Astrocyte (in vitro differentiated cells and primary cell): ENCODE results near the gene CTNNA3. TPM values are rescaled to one million over a fixed set of nuclear protein-coding genes. Genes with fewer than 3 reads are reported as not detected.

ENCODE experiments used
- DNase-seq: peaks from one replicate; pipeline ENCODE4 v3.0.0-alpha.2; 2010; ENCODE audit warnings: low read depth
- FAIRE-seq: peaks from 2 replicates; lab custom pipeline; 2011; peaks lifted over from hg19 to GRCh38; lab: Jason Lieb, UNC
- H2AFZ ChIP-seq: 2 replicates; pipeline ENCODE4 v1.6.0; 2012; ENCODE audit warnings: low read depth, low read length, inconsistent platforms
- H3K27ac ChIP-seq: 2 replicates; pipeline ENCODE4 v1.5.1; 2011; ENCODE audit warnings: low read depth, low read length, inconsistent platforms
- H3K27me3 ChIP-seq: 2 replicates; pipeline ENCODE4 v1.6.0; 2011; ENCODE audit warnings: low read length, inconsistent platforms; ENCODE audit not compliant: insufficient read depth
- H3K36me3 ChIP-seq: 2 replicates; pipeline ENCODE4 v1.5.1; 2011; ENCODE audit warnings: low read length, inconsistent platforms; ENCODE audit not compliant: insufficient read depth
- H3K4me1 ChIP-seq: 2 replicates; pipeline ENCODE4 v1.5.1; 2011; ENCODE audit warnings: low read length, inconsistent platforms; ENCODE audit not compliant: insufficient read depth
- H3K4me2 ChIP-seq: 2 replicates; pipeline ENCODE4 v1.6.0; 2012; ENCODE audit warnings: low read length, inconsistent platforms
- H3K4me3 ChIP-seq: 2 replicates; pipeline ENCODE4 v1.5.1; 2011; ENCODE audit warnings: low read depth, mild to moderate bottlenecking, low read length, inconsistent platforms; ENCODE audit not compliant: insufficient read depth
- H3K79me2 ChIP-seq: 2 replicates; pipeline ENCODE4 v1.6.0; 2012; ENCODE audit warnings: mild to moderate bottlenecking, low read length, inconsistent platforms; ENCODE audit not compliant: insufficient read depth
- H3K9ac ChIP-seq: 2 replicates; pipeline ENCODE4 v1.6.0; 2012; ENCODE audit warnings: mild to moderate bottlenecking, low read length, inconsistent platforms
- H3K9me3 ChIP-seq: 2 replicates; pipeline ENCODE4 v1.5.1; 2012; ENCODE audit warnings: low read depth, mild to moderate bottlenecking, low read length, inconsistent platforms; ENCODE audit not compliant: insufficient read depth
- H4K20me1 ChIP-seq: 2 replicates; pipeline ENCODE4 v1.6.0; 2012; ENCODE audit warnings: low read length, inconsistent platforms; ENCODE audit not compliant: insufficient read depth
- H3K27ac Mint-ChIP-seq: one replicate; pipeline ENCODE4 v1.8.0; 2021; ENCODE audit warnings: mild to moderate bottlenecking, mixed read lengths; ENCODE audit not compliant: unreplicated experiment
- H3K27me3 Mint-ChIP-seq: one replicate; pipeline ENCODE4 v1.8.0; 2021; ENCODE audit warnings: low read depth, mixed read lengths; ENCODE audit not compliant: unreplicated experiment
- H3K36me3 Mint-ChIP-seq: one replicate; pipeline ENCODE4 v1.8.0; 2021; ENCODE audit warnings: low read depth, mixed read lengths; ENCODE audit not compliant: unreplicated experiment
- H3K4me1 Mint-ChIP-seq: one replicate; pipeline ENCODE4 v1.8.0; 2021; ENCODE audit warnings: low read depth, mixed read lengths; ENCODE audit not compliant: unreplicated experiment
- H3K4me3 Mint-ChIP-seq: one replicate; pipeline ENCODE4 v1.8.0; 2021; ENCODE audit warnings: mild to moderate bottlenecking, moderate library complexity, mixed read lengths; ENCODE audit not compliant: unreplicated experiment
- H3K9me3 Mint-ChIP-seq: one replicate; pipeline ENCODE4 v1.8.0; 2021; ENCODE audit warnings: mild to moderate bottlenecking, mixed read lengths; ENCODE audit not compliant: unreplicated experiment
- EZH2 ChIP-seq: IDR thresholded peaks from 2 replicates; pipeline ENCODE4 v1.6.1; 2012; ENCODE audit warnings: mild to moderate bottlenecking, low read length, inconsistent platforms; ENCODE audit not compliant: insufficient read depth
- total RNA-seq: library from RNA; stranded (reverse); gene quantifications from 2 replicates; pipeline ENCODE4 v1.2.1, GENCODE V29; 2021
- TF ChIP-seq, protein P1 (sequence below): IDR thresholded peaks from 2 replicates; pipeline ENCODE4 v1.5.1; 2011; ENCODE audit warnings: low read depth, mild to moderate bottlenecking, inconsistent platforms, low read length, moderate library complexity; ENCODE audit not compliant: insufficient read depth

CTNNA3 gene
- total RNA-seq, 1 donor from 2014 or later: 0.73 TPM

DNA sequence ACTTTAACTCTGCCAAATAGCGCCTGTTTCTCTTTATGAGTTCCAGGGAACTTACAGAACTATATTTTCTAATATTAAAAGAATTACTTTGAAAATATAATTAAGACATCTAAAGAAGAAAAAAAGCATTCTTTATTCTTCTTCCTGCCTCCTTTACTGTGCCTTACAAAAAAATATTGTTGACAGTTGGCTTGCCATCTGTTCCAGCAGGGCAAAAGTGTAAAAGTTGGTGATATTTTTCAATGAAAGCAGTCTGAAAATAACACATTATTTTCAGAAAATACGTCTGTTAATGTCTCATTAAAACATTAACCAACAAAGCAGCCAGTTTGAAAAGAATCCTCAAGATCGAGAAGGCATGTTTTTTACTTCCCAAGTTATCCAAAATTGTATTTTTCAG is 1802.3 kb downstream of the CTNNA3 start:
- FAIRE-seq (no peak), DNase-seq (no peak)
- Histone ChIP-seq H3K9ac (no peak overlapping the region), H2AFZ (no peak overlapping the region), H3K27me3 (no peaks in the 10 kb centered on the region), H4K20me1 (no peaks in the 10 kb centered on the region), H3K4me3 (no peak overlapping the region), H3K9me3 (no peaks in the 10 kb centered on the region), H3K27ac (no peak overlapping the region), H3K4me1 (no peaks in the 10 kb centered on the region), H3K79me2 (no peaks in the 10 kb centered on the region), H3K4me2 (no peak overlapping the region), H3K36me3 (no peaks in the 10 kb centered on the region)
- H3K27me3 Mint-ChIP-seq: no peaks in the 10 kb centered on the region
- H3K4me3 Mint-ChIP-seq: no peak overlapping the region
- no peaks in the 10 kb centered on the region for H3K9me3 Mint-ChIP-seq
- no peak for TF ChIP-seq EZH2
- TF ChIP-seq, protein P1, sequence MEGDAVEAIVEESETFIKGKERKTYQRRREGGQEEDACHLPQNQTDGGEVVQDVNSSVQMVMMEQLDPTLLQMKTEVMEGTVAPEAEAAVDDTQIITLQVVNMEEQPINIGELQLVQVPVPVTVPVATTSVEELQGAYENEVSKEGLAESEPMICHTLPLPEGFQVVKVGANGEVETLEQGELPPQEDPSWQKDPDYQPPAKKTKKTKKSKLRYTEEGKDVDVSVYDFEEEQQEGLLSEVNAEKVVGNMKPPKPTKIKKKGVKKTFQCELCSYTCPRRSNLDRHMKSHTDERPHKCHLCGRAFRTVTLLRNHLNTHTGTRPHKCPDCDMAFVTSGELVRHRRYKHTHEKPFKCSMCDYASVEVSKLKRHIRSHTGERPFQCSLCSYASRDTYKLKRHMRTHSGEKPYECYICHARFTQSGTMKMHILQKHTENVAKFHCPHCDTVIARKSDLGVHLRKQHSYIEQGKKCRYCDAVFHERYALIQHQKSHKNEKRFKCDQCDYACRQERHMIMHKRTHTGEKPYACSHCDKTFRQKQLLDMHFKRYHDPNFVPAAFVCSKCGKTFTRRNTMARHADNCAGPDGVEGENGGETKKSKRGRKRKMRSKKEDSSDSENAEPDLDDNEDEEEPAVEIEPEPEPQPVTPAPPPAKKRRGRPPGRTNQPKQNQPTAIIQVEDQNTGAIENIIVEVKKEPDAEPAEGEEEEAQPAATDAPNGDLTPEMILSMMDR: no peak
- H3K27ac Mint-ChIP-seq: no peak overlapping the region
- H3K4me1 Mint-ChIP-seq: no peaks in the 10 kb centered on the region
- no peaks in the 10 kb centered on the region for H3K36me3 Mint-ChIP-seq

- no peak overlapping the region for H3K9ac ChIP-seq
- no peaks in the 10 kb centered on the region for H3K27me3 ChIP-seq
- no peak overlapping the region for H3K4me3 ChIP-seq
- no peaks in the 10 kb centered on the region for H3K36me3 Mint-ChIP-seq
- H2AFZ ChIP-seq: no peak overlapping the region
- FAIRE-seq (no peak), DNase-seq (no peak)
- H4K20me1 ChIP-seq: no peaks in the 10 kb centered on the region
- TF ChIP-seq EZH2: no peak
- TF ChIP-seq, protein P1: no peak
- no peak overlapping the region for H3K4me2 ChIP-seq
- H3K9me3 ChIP-seq: no peaks in the 10 kb centered on the region
- H3K4me1 ChIP-seq: no peaks in the 10 kb centered on the region
- no peak overlapping the region for H3K27ac ChIP-seq
- H3K9me3 Mint-ChIP-seq: no peaks in the 10 kb centered on the region
- no peaks in the 10 kb centered on the region for H3K27me3 Mint-ChIP-seq
- H3K4me3 Mint-ChIP-seq: no peak overlapping the region
- H3K79me2 ChIP-seq: no peaks in the 10 kb centered on the region
- no peak overlapping the region for H3K27ac Mint-ChIP-seq
- H3K4me1 Mint-ChIP-seq: no peaks in the 10 kb centered on the region
- no peaks in the 10 kb centered on the region for H3K36me3 ChIP-seq
These were observed 1803.7 kb downstream of the CTNNA3 start for GRCh38 chr10:65892284-65892683.

DNA sequence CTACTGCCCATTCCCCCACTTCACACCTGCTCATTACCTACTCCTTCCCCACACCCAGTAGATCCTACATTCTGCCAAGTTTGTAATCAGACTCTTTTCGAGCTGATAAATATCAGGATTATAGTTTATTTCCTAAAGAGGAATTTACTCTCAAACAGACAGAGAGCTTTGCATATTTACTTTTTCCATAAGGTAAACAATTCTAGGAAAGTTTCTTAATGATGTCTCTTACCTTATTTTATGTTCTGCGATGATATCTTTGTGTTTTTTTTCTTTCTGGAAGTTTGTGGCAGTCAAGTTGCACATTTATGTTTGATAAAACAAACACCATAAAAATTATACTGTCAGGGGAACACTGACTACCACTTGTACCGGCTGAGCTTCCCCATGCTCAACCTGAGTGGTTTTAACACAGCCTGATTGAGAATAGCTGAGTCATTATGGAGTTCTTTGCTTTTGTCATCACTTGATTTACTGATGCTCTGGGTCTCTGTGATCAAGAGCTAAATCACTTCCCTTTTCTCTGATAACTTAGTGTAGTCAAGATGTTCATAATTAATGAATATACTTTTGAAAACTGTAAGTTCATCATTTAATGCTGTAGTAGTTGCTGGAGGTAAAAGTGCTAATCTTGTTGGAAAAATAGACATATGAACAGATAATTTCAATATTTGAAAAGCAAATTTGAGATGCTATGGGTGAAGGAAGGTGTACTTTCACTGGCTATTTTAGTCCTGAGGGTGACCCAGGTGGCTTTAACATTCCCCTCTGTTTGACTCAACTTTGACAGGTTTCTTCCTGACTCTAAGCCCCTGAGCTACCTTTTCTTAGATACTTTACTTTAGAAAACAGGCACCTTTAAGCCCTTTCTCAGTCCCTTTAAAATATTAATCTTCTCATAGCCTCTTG is 1804.7 kb downstream of the CTNNA3 start:
- no peak overlapping the region for H3K27ac Mint-ChIP-seq
- no peaks in the 10 kb centered on the region for H3K36me3 Mint-ChIP-seq
- Histone ChIP-seq H3K4me1 (no peaks in the 10 kb centered on the region), H3K4me2 (no peak overlapping the region), H3K9me3 (no peaks in the 10 kb centered on the region), H3K4me3 (no peak overlapping the region), H3K9ac (no peak overlapping the region), H2AFZ (no peak overlapping the region), H4K20me1 (no peaks in the 10 kb centered on the region), H3K36me3 (no peaks in the 10 kb centered on the region), H3K27me3 (no peaks in the 10 kb centered on the region), H3K79me2 (no peaks in the 10 kb centered on the region), H3K27ac (no peak overlapping the region)
- no peaks in the 10 kb centered on the region for H3K9me3 Mint-ChIP-seq
- no peaks in the 10 kb centered on the region for H3K4me1 Mint-ChIP-seq
- H3K27me3 Mint-ChIP-seq: no peaks in the 10 kb centered on the region
- FAIRE-seq (no peak), DNase-seq (no peak)
- TF ChIP-seq, protein P1: no peak
- no peak for TF ChIP-seq EZH2
- H3K4me3 Mint-ChIP-seq: no peak overlapping the region
